ENCODE data around the gene AAMP. TPM values are rescaled to one million over a fixed set of nuclear protein-coding genes. Genes with fewer than 3 reads are reported as not detected.

The AAMP gene
- total RNA-seq, 3 donors from 2014 or later (not counting 1 experiment from before 2014, with no cell fraction given) = 52.5 to 61.6 (median 60.0) TPM

DNA sequence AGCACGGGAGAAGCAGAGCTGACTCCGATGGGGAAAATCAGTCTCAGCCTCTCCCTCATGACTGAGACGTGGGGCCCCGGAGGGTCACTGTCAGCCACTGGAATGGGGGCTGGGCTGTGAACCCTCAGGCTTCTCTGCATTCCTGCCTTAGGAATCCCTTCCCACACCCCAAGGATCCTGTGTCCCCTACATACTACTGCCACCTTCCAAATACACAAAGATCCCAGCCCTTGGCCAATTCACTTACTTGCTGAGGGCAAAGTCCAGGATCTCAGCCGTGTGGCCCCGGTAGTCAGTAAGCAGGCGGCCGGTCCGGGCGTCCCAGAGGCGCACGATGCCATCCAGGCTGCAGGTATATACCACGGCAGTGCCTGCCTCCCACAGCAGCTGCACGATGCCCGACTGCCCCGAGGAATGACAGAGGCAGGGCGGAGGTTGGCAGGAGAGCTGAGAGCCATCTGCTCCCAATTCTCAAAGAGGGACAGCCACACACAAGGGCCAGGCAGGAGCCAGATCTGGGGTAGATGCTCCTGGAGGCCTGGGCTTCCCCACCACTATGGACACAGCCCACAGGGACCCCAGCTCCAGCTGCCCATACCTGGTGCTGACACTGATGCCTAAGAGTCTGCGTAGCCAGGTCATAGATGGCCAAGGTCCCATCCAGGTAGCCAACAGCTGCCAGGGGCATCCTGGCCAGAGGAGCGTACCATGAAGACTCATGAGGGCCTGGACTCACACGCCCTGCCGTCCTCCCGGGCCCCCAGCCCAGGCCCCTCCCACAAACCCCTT, 5.0 kb downstream of the AAMP start:
- peak overlapping the region in 1 of 2 donors; percentile 60 for H3K27ac Mint-ChIP-seq
- Histone ChIP-seq H3K4me3 (ENCODE audit: low read length) (no peak overlapping the region), H3K9me3 (ENCODE audit: control insufficient read depth, insufficient read depth, low read length) (no peaks in the 10 kb centered on the region), H3K36me3 (ENCODE audit: control insufficient read depth, insufficient read depth, low read length) (peaks cover 46% of the 10 kb centered on the region), H3K4me1 (ENCODE audit: control insufficient read depth, insufficient read depth, low read length) (peaks cover 48% of the 10 kb centered on the region), H3K27me3 (ENCODE audit: control insufficient read depth, insufficient read depth, low read length) (no peaks in the 10 kb centered on the region), H3K27ac (ENCODE audit: low read length) (no peak overlapping the region)
- no peak for DNase-seq
- no peaks in the 10 kb centered on the region for H3K36me3 Mint-ChIP-seq
- 94% methylated on average over 22 of the region's 22 CpGs for WGBS (ENCODE audit: insufficient coverage)
- no peak for ATAC-seq
- H3K9me3 Mint-ChIP-seq = no peaks in the 10 kb centered on the region
- intact Hi-C loops (cut with micrococcal nuclease) = no loop called here
- H3K4me3 Mint-ChIP-seq = no peak overlapping the region
- no peak for TF ChIP-seq CTCF (IDR thresholded peaks at IDR 0.05)
- no peaks in the 10 kb centered on the region for H3K27me3 Mint-ChIP-seq (ENCODE audit: low read depth in 2 of 2)
- H3K4me1 Mint-ChIP-seq = peaks cover 15 to 37% of the 10 kb centered on the region in 2 donors

DNA sequence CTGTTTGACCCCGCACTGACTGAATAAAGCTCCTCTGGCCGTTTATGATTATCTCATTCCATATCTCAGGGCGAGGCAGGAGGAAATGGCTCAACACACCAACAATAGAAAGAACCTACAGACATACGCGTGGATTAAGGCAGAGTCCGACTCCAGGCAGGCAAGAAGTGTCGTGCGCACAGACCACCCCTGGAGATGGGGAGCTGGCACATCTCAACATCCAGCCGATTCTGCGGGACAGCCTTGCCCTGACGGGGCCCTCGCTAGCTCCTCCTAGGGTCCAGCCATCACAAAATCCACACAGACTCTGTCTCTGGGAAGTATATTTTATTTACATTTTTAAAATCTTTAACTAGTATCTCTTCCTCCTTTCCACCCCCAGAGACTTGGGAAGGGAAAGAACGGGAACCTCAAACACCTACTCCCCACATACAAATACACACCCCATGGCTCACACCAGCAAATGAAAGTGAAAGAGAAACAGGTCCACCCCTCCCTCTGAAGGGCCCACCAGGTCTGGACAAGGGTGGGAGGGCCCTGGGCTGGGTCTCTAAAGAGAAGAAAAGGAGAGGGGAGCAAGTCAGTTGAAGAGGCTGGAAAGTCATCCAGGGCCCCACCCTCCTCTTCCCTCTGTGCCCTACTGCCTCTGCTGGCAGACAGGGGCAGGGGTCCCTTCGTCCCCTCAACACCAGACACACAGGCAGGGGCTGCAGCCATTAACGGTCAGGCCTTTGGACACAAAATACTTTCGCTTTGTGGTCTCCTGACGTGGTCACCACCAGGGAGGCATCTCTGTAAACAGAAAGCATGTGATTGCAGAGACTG, 5.9 kb downstream of the AAMP start:
- no peaks in the 10 kb centered on the region for H3K27me3 Mint-ChIP-seq (ENCODE audit: low read depth in 2 of 2)
- TF ChIP-seq CTCF (IDR thresholded peaks at IDR 0.05) = no peak
- peak overlapping the region; percentile 7 for H3K4me3 Mint-ChIP-seq
- H3K4me3 ChIP-seq (ENCODE audit: low read length) = no peak overlapping the region
- no peaks in the 10 kb centered on the region for H3K36me3 Mint-ChIP-seq
- no peaks in the 10 kb centered on the region for H3K27me3 ChIP-seq (ENCODE audit: control insufficient read depth, insufficient read depth, low read length)
- 77% methylated on average over 14 of the region's 17 CpGs for WGBS (ENCODE audit: insufficient coverage)
- peaks cover 46% of the 10 kb centered on the region for H3K36me3 ChIP-seq (ENCODE audit: control insufficient read depth, insufficient read depth, low read length)
- peaks cover 15 to 36% of the 10 kb centered on the region in 2 donors for H3K4me1 Mint-ChIP-seq
- ATAC-seq = peak; percentile 74 to 88 (median 75)
- DNase-seq = peak in 1 of 2 donors; percentile 26
- H3K9me3 ChIP-seq (ENCODE audit: control insufficient read depth, insufficient read depth, low read length) = no peaks in the 10 kb centered on the region
- intact Hi-C loops (cut with micrococcal nuclease) = no loop called here
- peak overlapping the region; percentile 46 to 60 for H3K27ac Mint-ChIP-seq
- peaks cover 48% of the 10 kb centered on the region for H3K4me1 ChIP-seq (ENCODE audit: control insufficient read depth, insufficient read depth, low read length)
- peak overlapping the region; percentile 11 for H3K27ac ChIP-seq (ENCODE audit: low read length)
- no peaks in the 10 kb centered on the region for H3K9me3 Mint-ChIP-seq

DNA sequence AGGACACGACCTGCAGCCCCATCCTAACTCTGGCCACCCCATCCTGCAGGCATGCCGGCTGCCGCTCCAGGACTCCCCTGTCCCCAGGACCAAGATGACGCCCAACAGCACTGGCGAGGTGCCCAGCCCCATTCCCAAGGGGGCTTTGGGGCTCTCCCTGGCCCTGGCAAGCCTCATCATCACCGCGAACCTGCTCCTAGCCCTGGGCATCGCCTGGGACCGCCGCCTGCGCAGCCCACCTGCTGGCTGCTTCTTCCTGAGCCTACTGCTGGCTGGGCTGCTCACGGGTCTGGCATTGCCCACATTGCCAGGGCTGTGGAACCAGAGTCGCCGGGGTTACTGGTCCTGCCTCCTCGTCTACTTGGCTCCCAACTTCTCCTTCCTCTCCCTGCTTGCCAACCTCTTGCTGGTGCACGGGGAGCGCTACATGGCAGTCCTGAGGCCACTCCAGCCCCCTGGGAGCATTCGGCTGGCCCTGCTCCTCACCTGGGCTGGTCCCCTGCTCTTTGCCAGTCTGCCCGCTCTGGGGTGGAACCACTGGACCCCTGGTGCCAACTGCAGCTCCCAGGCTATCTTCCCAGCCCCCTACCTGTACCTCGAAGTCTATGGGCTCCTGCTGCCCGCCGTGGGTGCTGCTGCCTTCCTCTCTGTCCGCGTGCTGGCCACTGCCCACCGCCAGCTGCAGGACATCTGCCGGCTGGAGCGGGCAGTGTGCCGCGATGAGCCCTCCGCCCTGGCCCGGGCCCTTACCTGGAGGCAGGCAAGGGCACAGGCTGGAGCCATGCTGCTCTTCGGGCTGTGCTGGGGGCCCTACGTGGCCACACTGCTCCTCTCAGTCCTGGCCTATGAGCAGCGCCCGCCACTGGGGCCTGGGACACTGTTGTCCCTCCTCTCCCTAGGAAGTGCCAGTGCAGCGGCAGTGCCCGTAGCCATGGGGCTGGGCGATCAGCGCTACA, 7.0 kb downstream of the AAMP start:
- Mint-ChIP-seq H3K4me3 (no peak overlapping the region), H3K4me1 (peaks cover 19 to 43% of the 10 kb centered on the region in 2 donors), H3K36me3 (no peaks in the 10 kb centered on the region), H3K27ac (peak overlapping the region in 1 of 2 donors; percentile 60), H3K9me3 (no peaks in the 10 kb centered on the region), H3K27me3 (ENCODE audit: low read depth in 2 of 2) (no peaks in the 10 kb centered on the region)
- DNase-seq = no peak
- intact Hi-C loops (cut with micrococcal nuclease) = no loop called here
- H3K4me3 ChIP-seq (ENCODE audit: low read length) = no peak overlapping the region
- H3K36me3 ChIP-seq (ENCODE audit: control insufficient read depth, insufficient read depth, low read length) = peaks cover 46% of the 10 kb centered on the region
- 96% methylated on average over 39 of the region's 39 CpGs for WGBS (ENCODE audit: insufficient coverage)
- no peak for TF ChIP-seq CTCF (IDR thresholded peaks at IDR 0.05)
- no peak overlapping the region for H3K27ac ChIP-seq (ENCODE audit: low read length)
- H3K9me3 ChIP-seq (ENCODE audit: control insufficient read depth, insufficient read depth, low read length) = no peaks in the 10 kb centered on the region
- no peaks in the 10 kb centered on the region for H3K27me3 ChIP-seq (ENCODE audit: control insufficient read depth, insufficient read depth, low read length)
- no peak for ATAC-seq
- peaks cover 56% of the 10 kb centered on the region for H3K4me1 ChIP-seq (ENCODE audit: control insufficient read depth, insufficient read depth, low read length)

Data from natural killer cell (primary cell).